ENCODE measurements around the gene BIK.

The BIK gene

GRCh38 chr22:43164636-43165035, 54.1 kb downstream of the BIK start:
- no peak for DNase-seq

DNA sequence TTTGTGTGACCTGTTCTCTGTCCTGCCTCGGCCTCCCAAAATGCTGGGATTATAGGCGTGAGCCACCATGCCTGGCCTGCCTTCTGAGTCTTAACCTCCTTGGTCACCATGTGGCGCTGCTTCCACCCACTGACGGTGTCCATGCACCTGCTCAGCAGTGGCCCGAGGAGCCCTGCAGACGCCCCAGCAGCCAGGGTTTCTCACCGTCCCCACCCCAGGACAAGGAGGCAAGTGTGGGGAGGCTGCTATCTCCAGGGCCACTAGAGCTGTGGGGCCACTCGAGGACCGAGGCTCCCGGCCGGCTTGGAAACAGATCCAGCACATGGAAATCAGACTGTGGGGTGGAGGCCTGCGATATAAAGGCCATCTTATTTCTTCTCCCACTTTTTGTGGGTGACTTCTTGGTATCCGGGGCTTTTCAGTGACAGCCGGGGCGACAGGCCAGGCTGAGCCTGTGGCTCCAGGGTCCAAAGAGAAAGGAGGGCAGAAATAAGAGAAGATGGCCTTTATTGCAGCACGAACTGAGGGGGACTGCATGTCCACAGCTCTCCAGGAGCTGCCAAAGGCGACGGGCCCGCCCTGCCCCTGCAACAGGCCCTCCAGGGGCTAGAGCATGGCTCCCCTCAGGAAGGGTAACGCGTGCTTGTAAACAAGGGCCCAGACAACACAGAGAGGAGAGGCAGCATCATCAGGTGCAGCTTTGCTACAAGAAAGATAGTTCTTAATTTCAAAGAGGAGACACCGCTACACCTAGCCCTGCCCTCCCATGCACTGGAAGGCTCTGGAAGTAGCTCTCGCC, 55.8 kb downstream of the BIK start:
- DNase-seq: no peak

GRCh38 chr22:43167001-43167589, 56.5 kb downstream of the BIK start:
- no peak for DNase-seq

DNA sequence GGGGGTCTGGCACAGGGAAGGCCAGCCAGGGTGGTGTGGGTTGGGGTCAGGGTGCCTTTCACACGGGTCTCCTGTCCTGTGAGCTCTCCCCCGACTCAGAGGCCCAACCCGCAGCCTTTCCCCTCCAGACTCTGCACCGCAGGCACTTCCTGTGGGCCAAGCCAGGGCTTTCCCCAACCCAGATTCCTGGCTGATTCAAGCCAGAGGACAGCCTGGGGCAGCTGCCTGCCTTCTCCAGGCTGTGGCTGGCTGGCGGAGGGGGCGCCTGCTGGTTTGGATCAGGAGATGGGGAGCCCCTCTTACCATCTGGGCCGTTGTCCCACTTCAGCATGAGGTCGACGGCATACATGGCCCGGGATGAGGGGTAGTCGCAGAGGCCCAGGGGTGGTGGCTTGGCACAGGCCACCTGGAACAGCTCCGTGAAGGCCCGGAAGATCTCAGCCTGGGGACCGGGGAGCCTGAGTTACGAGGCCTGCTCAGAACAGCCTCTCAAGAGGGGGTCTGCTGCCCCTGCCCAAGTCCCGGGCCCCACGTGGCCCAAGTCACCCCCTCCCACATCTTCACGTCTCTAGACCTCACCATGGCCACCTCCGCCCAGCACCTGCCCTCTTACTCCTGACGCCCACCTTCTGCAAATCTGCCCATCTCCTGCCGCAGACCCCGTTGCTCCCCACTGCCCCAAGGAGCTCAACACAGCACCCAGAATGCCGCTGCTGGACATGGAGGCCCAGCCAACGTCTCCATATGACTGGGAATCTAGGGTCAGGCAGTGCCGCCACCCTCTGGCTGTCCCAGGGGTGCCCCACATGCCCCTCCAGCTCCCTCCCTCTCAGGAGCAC, 58.1 kb downstream of the BIK start:
- DNase-seq: no peak

DNA sequence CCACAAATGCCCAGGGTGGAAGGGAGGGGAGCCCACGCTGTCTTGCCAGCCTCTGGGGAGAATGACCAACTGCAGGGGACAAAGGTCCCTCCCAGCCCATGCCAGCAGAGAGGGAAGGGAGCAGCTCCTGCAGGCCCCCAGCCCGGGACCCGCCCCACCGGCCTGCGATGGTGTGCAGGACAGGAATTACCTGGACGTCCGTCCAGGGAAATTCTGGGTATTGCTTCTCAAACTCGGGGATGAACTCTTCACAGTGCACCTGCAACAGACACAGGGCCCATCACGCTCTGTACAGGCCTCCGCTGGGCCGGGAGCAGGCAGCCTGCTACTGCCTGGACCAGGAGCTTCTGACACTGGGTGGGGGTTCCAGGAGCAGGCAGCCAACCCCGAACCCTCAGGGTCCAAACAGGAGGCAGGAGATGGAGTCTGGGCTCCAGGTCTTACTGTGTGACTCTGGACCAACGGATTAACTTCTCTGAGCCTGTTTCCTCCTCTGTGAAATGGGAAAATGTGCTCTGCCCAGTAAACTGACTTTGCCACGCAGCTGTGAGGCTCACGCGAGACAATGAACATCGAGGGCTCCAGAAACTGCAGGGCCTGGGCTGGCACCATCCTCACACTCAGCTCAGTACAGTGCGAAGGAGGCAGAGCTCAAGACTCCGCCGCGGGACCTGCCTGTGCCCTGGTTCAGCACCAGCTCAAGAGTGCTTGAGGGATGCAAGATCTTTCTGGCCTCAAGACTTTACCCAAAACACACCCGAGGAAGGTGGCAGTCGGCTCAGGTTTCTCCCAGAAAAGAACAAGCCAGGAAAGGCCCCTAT, 59.0 kb downstream of the BIK start:
- DNase-seq: no peak

DNA sequence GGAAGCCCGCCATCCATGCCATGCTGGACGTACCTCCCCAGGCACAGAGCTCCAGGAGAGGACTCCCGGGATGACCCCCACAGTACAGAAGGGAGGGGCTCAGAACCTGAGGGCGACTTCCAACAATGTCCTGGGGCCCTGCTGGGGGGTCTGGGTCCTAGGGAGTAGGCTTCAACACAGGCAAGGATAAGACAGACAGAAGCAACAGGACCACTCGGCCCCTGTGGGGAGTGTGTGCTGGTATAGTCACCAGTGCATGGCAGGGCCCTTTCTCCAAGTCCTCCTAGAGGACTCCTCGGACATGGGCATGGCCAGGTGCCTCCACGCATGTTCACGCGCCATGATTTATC, 59.6 kb downstream of the BIK start:
- DNase-seq: no peak

DNA sequence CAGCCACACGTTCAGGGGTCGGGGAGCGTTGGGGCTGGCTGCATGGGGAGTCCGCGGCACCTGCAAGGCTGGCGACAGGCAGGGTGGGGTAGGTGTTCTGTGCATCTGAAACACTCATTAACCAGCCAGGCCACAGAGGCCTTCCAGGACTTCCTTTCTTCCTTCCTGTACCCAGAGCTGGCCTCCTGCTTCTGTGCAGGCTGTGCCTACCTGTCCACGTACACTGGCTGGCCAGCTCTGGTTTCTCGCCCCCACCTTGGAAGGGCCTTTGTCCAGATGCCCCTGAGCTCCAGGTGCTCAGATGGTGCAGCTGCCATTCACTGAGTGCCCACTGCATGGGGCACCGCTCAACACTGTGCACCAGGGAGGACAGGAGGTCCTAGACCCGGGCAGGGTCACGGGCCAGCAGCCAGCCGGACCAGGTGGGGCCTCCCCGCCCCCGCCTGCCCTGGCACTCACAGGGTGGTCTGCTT, 60.5 kb downstream of the BIK start:
- DNase-seq: no peak

DNA sequence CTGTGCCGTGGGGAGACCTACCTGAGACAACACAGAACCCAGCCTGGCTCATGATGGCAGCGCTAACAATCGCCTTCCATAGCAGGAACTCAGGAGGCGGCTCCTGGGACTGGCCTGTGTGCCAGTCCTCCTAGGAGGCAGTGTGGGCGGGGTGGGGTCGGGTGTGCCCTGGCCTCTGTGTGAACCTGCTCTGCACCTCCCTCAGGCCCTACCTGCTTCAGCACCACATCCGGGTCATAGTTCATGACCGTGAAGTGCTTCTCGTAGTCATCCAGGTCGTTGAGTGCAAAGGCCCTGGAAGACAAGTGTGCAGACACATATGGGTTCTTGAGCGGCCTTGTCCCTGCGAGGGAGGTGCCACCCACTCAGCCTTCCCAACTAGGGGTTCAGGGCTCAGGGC, 61.1 kb downstream of the BIK start:
- DNase-seq: no peak

- DNase-seq: no peak
Measured at GRCh38 chr22:43172191-43172590, 61.6 kb downstream of the BIK start.

DNA sequence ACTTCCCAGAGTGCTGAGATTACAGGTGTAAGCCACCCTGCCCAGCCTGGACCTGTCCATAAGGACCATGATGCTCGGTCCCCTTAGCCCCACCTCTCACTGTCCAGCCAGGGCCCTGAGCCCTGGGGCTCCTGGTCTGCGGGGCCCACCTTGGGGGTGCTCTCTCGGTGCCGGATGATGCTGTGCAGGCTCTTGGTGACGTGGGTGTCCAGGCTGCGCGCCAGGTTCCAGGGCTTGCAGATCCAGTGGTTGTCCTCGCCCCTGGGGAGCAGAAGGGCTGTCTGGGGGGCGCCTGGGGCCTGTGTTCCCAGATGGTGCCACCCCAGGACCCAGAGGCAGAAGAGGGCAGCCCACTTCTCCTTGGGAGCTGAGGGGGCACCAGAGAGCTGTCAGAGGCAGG, 63.0 kb downstream of the BIK start:
- no peak for DNase-seq

DNA sequence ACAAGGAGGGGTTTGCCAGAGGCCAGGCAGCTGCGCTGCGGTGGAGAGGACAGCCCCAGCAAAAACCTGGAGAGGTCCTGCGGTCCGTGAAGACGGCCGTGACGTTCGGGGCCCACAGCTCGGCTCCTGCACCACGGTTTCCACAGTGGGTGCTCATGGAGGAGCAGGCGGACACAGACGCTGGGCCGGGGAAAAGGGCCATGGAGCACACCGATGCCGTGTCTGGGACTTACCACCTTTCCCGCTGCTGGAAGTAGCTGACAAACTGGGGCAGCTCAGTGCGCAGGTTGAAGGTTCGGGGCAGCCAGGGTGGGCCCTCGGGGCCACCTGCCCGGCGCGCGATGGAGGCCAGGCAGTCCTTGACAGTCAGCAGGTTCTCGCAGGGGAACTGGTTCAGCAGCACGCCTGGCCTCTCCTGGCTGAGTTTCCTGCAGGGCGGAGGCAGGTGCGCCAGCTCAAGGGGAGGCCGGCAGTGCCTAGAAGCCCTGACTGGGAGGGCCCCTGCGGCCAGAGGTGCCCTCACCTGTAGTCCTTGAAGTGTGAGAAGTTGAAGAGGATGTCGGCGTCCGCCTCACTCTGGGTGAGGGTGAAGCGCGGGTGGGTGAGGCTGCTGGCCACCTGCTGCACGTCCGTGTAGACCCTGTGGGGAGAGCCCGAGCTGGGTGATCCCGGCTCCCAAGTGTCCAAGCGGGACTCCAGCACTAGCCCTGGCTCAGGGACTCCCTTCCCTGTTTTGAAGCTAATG, 63.6 kb downstream of the BIK start:
- no peak for DNase-seq

DNA sequence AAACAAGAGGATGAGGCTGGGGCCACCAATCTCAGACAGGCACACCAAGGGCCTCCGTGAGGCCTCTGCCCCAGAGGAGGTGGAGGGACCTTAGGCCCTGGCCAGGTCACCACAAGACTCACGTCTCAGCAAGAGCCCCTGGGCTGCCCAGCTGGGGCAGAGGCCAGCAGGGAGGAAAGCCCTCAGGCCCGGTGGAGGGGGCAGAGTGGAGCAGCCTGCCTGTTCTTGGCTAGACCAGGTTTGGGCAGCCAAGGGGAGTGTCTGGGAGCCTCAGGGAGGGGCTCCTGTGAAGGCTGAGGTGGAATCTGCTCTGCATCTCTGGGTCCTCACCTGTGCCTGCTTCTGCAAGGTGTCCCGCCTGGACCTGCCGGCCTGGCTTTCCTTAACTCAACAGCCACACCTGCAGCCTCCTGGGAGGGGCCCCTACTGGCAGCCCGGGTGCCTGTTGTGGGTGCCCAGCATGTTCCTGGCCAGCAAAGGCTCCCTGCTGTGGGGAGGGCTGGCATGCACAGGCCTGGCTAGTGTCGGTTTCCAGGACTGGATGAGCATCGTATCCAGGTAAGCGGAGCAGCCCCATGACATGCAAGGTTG, 64.5 kb downstream of the BIK start:
- no peak for DNase-seq

DNA sequence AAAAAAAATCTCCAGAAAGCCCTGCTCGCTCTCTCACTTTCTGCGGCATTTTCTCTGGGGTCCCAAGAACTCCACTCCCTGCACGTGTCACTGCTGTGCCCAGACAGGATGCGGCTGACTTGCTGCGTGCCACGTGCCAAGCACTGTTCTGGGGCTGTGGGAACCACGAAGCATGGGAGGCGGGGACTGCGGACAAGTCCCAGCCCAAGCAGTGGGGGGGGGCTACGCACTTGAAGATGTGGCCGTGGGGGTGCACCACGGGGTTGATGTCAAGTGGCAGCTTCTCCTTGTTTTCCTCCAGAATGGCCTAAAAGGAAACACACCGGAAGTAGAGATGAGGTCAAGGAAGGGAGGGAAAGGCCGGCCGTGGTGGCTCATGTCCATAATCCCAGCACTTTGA, 65.5 kb downstream of the BIK start:
- DNase-seq: no peak

DNA sequence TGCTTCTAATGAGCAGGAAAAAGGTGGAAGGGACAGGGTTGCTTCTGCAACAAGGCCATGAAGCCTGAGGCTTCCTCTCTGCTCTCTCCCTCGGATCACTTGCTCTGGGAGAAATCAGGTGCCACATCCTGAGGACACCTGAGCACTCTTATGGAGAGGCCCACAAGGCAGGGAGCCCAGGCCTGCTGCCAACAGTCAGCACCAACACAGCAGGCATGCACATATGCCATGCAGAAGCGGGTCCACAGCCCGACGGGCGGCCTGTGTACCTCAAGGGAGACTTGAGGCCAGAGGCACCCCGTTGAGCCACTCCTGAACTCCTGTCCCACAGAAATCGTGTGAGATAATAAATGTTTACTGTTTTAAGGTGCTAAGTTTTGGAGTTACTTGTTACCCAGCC, 66.9 kb downstream of the BIK start:
- no peak for DNase-seq
